Right lobe of liver (tissue), 4 donors: ENCODE results near the gene IGSF9B.

Experiments
- POLR2A ChIP-seq: fragments of 450-650 bp; IDR thresholded peaks from one replicate; pipeline ENCODE4 v1.6.1; 2017; ENCODE audit warnings: antibody characterized with exemption, mild to moderate bottlenecking
- TF ChIP-seq, protein P1 (sequence below), 4 donors: fragments of 200-600 bp in 3 of 4; fragments of 450-650 bp in 1 of 4; IDR thresholded peaks; one replicate each; pipeline versions ENCODE4 v1.5.1 to v1.8.0; 2016 to 2022; ENCODE audit warnings: antibody characterized with exemption in 4 of 4, mild to moderate bottlenecking in 2 of 4
- donor health status: DM: no; HTN: no; CAD: no.
- donor health status: DM: no; HTN: no; CAD: no.
- donor health status: DM: no; HTN: yes; CAD: no.

DNA sequence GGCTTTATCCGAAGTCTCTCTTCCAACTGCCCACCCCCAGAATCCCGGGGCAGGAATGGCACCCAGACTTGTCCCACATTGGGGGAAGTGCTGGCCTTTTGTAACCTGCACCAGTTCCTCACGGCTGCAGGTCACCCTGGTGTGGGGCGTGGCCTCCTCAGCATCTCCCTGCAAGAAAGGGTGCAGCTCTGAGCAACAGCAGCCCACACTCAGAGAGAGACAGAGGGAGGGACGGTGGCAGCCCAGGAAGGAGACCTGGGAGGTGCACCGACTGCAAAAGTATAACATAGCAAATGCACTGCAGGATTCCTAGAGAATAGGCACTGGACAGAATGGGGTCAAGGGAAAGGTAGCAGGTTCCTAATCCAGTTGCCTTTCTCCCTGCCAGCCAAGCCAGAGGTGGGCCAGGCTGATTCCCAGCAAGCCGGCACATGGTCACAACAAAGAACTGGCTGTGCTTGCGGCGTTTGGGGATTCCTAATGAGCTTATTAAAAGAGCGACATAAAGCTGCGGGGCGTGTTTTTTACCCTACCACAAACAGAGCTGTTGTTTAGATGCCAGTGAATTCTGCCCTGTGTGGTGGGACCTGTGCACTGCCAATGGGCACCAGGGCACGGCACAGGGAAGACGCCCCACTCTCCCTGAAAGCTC lies 18.2 kb upstream of the IGSF9B start:
- TF ChIP-seq, protein P1, sequence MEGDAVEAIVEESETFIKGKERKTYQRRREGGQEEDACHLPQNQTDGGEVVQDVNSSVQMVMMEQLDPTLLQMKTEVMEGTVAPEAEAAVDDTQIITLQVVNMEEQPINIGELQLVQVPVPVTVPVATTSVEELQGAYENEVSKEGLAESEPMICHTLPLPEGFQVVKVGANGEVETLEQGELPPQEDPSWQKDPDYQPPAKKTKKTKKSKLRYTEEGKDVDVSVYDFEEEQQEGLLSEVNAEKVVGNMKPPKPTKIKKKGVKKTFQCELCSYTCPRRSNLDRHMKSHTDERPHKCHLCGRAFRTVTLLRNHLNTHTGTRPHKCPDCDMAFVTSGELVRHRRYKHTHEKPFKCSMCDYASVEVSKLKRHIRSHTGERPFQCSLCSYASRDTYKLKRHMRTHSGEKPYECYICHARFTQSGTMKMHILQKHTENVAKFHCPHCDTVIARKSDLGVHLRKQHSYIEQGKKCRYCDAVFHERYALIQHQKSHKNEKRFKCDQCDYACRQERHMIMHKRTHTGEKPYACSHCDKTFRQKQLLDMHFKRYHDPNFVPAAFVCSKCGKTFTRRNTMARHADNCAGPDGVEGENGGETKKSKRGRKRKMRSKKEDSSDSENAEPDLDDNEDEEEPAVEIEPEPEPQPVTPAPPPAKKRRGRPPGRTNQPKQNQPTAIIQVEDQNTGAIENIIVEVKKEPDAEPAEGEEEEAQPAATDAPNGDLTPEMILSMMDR (IDR thresholded peaks at IDR 0.05), result no peak
- no peak for TF ChIP-seq POLR2A
